ENCODE data around the gene LHPP.

- TF ChIP-seq TAF1 (IDR thresholded peaks at IDR 0.05; ENCODE audit: low read depth, low read length) (no peak), POLR2A (IDR thresholded peaks at IDR 0.05; ENCODE audit: low read depth, low read length) (no peak), POLR2AphosphoS5 (IDR thresholded peaks at IDR 0.05; ENCODE audit: low read depth, low read length) (no peak)
Measured at GRCh38 chr10:124566222-124566888, 104.7 kb downstream of the LHPP start.
